Activated B cell treated with CpG ODN at 0.5 μM for 24 hours (primary cell): ENCODE results near the gene BTN1A1. TPM values are rescaled to one million over a fixed set of nuclear protein-coding genes. Genes with fewer than 3 reads are reported as not detected.

Experiments
- ATAC-seq: fragments of 200-7000 bp; cut with Tn5 transposase; one replicate; pipeline ENCODE4 v1.10.0; 2021; ENCODE audit warnings: low read depth, mild to moderate bottlenecking, moderate library complexity
- CTCF ChIA-PET: fragments of 350-600 bp; sonication (Branson Sonifier 250); formaldehyde crosslinking; loops from one replicate; lab custom pipeline; 2021; ENCODE audit warnings: antibody characterized with exemption; lab: Charles Lee
- POLR2A ChIA-PET: fragments of 350-600 bp; sonication (Branson Sonifier 250); formaldehyde crosslinking; loops from one replicate; lab custom pipeline; 2021; ENCODE audit warnings: antibody characterized with exemption; lab: Charles Lee
- DNase-seq: peaks from one replicate; pipeline ENCODE4 v3.0.0; 2022
- H3K27ac Mint-ChIP-seq: one replicate; pipeline ENCODE4 v1.8.0; 2020; ENCODE audit warnings: mixed read lengths
- H3K27me3 Mint-ChIP-seq: one replicate; pipeline ENCODE4 v1.8.0; 2021; ENCODE audit warnings: mixed read lengths
- H3K36me3 Mint-ChIP-seq: one replicate; pipeline ENCODE4 v1.8.0; 2021; ENCODE audit warnings: low read depth, mixed read lengths
- H3K4me1 Mint-ChIP-seq: one replicate; pipeline ENCODE4 v1.8.0; 2021; ENCODE audit warnings: mixed read lengths
- H3K4me3 Mint-ChIP-seq: one replicate; pipeline ENCODE4 v1.8.0; 2020; ENCODE audit warnings: mild to moderate bottlenecking, mixed read lengths
- H3K9me3 Mint-ChIP-seq: one replicate; pipeline ENCODE4 v1.8.0; 2020; ENCODE audit warnings: mixed read lengths
- intact Hi-C: fragments of 100-400 bp; cut with micrococcal nuclease; formaldehyde crosslinking; loops from one replicate; pipeline ENCODE4 v1.15.1; 2024
- total RNA-seq: library from RNA; stranded (reverse); gene quantifications from 2 replicates; pipeline ENCODE4 v1.2.3, GENCODE V29; 2022
- TF ChIP-seq, protein P1 (sequence below): fragments of 200-600 bp; IDR thresholded peaks from one replicate; pipeline ENCODE4 v1.8.0; 2022; ENCODE audit warnings: antibody characterized with exemption, mild to moderate bottlenecking

BTN1A1 gene
- total RNA-seq, 1 donor from 2014 or later: 0.18 TPM

- POLR2A ChIA-PET: interaction anchor here (1.0 to 1.3 kb wide), 3 partner anchors 19 to 280 kb away, joined by 3 to 5 read pairs (median 3); a partner anchor contains a TSS
- DNase-seq (no peak), ATAC-seq (no peak)
- peak overlapping the region; percentile 6 for H3K4me3 Mint-ChIP-seq
- no peaks in the 10 kb centered on the region for H3K27me3 Mint-ChIP-seq
- no peaks in the 10 kb centered on the region for H3K9me3 Mint-ChIP-seq
- CTCF ChIA-PET: interaction anchor here (0.7 kb wide), 1 partner anchor 17 kb away, joined by 3 read pairs; no protein-coding TSS in a partner anchor
- H3K36me3 Mint-ChIP-seq: peaks cover 12% of the 10 kb centered on the region
- intact Hi-C loops: no loop called here
- peaks cover 69% of the 10 kb centered on the region for H3K4me1 Mint-ChIP-seq
- TF ChIP-seq, protein P1, sequence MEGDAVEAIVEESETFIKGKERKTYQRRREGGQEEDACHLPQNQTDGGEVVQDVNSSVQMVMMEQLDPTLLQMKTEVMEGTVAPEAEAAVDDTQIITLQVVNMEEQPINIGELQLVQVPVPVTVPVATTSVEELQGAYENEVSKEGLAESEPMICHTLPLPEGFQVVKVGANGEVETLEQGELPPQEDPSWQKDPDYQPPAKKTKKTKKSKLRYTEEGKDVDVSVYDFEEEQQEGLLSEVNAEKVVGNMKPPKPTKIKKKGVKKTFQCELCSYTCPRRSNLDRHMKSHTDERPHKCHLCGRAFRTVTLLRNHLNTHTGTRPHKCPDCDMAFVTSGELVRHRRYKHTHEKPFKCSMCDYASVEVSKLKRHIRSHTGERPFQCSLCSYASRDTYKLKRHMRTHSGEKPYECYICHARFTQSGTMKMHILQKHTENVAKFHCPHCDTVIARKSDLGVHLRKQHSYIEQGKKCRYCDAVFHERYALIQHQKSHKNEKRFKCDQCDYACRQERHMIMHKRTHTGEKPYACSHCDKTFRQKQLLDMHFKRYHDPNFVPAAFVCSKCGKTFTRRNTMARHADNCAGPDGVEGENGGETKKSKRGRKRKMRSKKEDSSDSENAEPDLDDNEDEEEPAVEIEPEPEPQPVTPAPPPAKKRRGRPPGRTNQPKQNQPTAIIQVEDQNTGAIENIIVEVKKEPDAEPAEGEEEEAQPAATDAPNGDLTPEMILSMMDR: no peak
- peak overlapping the region; percentile 90 for H3K27ac Mint-ChIP-seq
Observed at GRCh38 chr6:26478100-26478984, 21.8 kb upstream of the BTN1A1 start.

DNA sequence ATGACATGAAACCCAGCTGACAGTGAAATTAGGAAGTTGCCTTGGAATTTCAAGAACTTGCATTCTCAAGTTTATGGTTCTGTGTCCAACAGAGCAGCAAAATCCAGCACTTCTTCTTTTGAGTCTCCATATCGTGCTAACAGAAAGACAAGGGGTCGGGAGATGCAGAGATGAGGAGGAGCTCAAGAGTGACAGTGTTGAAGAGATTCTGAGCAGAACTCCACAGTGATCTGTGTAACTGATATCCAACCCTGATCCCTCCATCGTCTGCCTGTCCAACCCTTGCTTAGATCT, 21.2 kb upstream of the BTN1A1 start:
- Mint-ChIP-seq H3K27ac (peak overlapping the region; percentile 42), H3K36me3 (peaks cover 6% of the 10 kb centered on the region), H3K4me3 (no peak overlapping the region), H3K9me3 (no peaks in the 10 kb centered on the region), H3K4me1 (peaks cover 63% of the 10 kb centered on the region), H3K27me3 (no peaks in the 10 kb centered on the region)
- ATAC-seq (no peak), DNase-seq (no peak)
- intact Hi-C loops: no loop called here
- POLR2A ChIA-PET: interaction anchor here (1.0 to 1.3 kb wide), 3 partner anchors 20 to 280 kb away, joined by 3 to 5 read pairs (median 3); a partner anchor contains a TSS
- TF ChIP-seq, protein P1: no peak
- CTCF ChIA-PET: no interaction called here

DNA sequence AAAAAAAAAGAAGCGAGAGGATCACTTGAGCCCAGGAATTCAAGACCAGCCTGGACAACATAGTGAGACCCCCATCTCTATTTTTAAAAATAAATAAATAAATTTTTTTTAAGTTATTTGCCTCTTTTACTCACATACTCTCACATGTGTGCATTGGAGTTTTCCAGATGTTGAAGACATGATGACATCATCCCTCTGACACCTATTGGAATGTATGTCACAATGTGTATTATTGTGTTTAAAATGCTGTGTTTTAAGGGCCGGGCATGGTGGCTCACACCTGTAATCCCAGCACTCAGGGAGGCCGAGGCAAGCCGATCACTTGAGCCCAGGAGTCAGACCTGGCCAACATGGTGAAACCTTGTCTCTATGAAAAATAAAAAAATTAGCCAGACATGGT, 17.8 kb upstream of the BTN1A1 start:
- Mint-ChIP-seq H3K27ac (no peak overlapping the region), H3K4me3 (no peak overlapping the region), H3K4me1 (peaks cover 30% of the 10 kb centered on the region), H3K9me3 (no peaks in the 10 kb centered on the region), H3K36me3 (no peaks in the 10 kb centered on the region), H3K27me3 (no peaks in the 10 kb centered on the region)
- POLR2A ChIA-PET: interaction anchor here (0.8 kb wide), 1 partner anchor 39 kb away, joined by 5 read pairs; no protein-coding TSS in a partner anchor
- CTCF ChIA-PET: no interaction called here
- ATAC-seq (no peak), DNase-seq (no peak)
- intact Hi-C loops: no loop called here
- TF ChIP-seq, protein P1: no peak

DNA sequence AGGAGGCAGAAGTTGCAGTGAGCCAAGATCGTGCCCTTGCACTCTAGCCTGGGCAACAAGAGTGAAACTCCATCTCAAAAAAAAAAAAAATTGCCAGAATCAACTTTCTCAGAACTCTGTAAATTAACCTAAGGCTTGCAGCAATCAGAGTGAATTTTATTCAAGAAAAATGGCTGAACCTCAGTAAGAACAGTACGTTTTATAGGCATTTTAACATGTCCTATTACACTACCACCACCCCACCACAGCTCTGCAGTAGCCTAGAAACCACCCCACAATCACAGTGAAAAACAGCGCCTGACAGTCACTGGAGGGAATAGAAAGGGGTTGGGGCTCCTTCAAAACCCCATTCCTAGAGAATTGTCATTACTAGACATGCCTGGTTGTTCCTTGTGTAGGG, 16.4 kb upstream of the BTN1A1 start:
- ATAC-seq (no peak), DNase-seq (no peak)
- H3K4me1 Mint-ChIP-seq: peaks cover 16% of the 10 kb centered on the region
- ChIA-PET POLR2A (interaction anchor here (1.2 to 1.7 kb wide), 2 partner anchors 9 to 12 kb away, joined by 3 to 5 read pairs; no protein-coding TSS in a partner anchor), CTCF (no interaction called here)
- peaks cover 6% of the 10 kb centered on the region for H3K9me3 Mint-ChIP-seq
- no peak overlapping the region for H3K4me3 Mint-ChIP-seq
- H3K27me3 Mint-ChIP-seq: no peaks in the 10 kb centered on the region
- TF ChIP-seq, protein P1: no peak
- no peak overlapping the region for H3K27ac Mint-ChIP-seq
- intact Hi-C loops: no loop called here
- peaks cover 4% of the 10 kb centered on the region for H3K36me3 Mint-ChIP-seq

- peaks cover 6% of the 10 kb centered on the region for H3K9me3 Mint-ChIP-seq
- ATAC-seq: no peak
- no peak overlapping the region for H3K27ac Mint-ChIP-seq
- no peak for DNase-seq
- ChIA-PET CTCF (interaction anchor here (0.9 kb wide), 1 partner anchor 9 kb away, joined by 3 read pairs; no protein-coding TSS in a partner anchor), POLR2A (interaction anchor here (1.2 to 1.7 kb wide), 2 partner anchors 10 to 12 kb away, joined by 3 to 5 read pairs; no protein-coding TSS in a partner anchor)
- H3K27me3 Mint-ChIP-seq: no peaks in the 10 kb centered on the region
- TF ChIP-seq, protein P1: no peak
- H3K4me3 Mint-ChIP-seq: no peak overlapping the region
- H3K36me3 Mint-ChIP-seq: peaks cover 4% of the 10 kb centered on the region
- H3K4me1 Mint-ChIP-seq: peaks cover 12% of the 10 kb centered on the region
- intact Hi-C loops: no loop called here
Observed at GRCh38 chr6:26484161-26484560, 15.9 kb upstream of the BTN1A1 start.
